Right atrium auricular region (tissue), 2 donors: ENCODE results near the gene PTPRC. TPM values are rescaled to one million over a fixed set of nuclear protein-coding genes. Genes with fewer than 3 reads are reported as not detected.

Experiments
- DNase-seq: peaks from one replicate; pipeline ENCODE4 v3.0.0-alpha.2; 2019; ENCODE audit warnings: low spot score
- H3K27ac ChIP-seq, 2 donors: fragments of 200-600 bp; sonication (generic); 1 replicate in 1 of 2; 2 replicates in 1 of 2; pipeline ENCODE4 v1.5.1; 2016 to 2019
- H3K27me3 ChIP-seq, 2 donors: fragments of 200-600 bp; sonication (generic); one replicate each; pipeline versions ENCODE4 v1.5.1 to v1.6.0; 2017 to 2019
- H3K36me3 ChIP-seq: fragments of 200-600 bp; sonication (generic); one replicate; pipeline ENCODE4 v1.5.1; 2016
- H3K4me1 ChIP-seq, 2 donors: fragments of 200-600 bp; sonication (generic); one replicate each; pipeline versions ENCODE4 v1.5.1 to v1.6.0; 2017 to 2019
- H3K4me3 ChIP-seq, 2 donors: fragments of 200-600 bp; sonication (generic); 1 replicate in 1 of 2; 2 replicates in 1 of 2; pipeline ENCODE4 v1.5.1; 2017 to 2019; ENCODE audit warnings: mild to moderate bottlenecking in 1 of 2, moderate library complexity in 1 of 2
- H3K9me3 ChIP-seq, 2 donors: fragments of 200-600 bp; sonication (generic); one replicate each; pipeline ENCODE4 v1.5.1; 2019
- total RNA-seq, 2 donors: library from RNA; depleted of rRNA; stranded (reverse); fragments of >200 nt; gene quantifications; one replicate each; pipeline ENCODE4 v1.1.0, GENCODE V29; 2016
- TF ChIP-seq, protein P1 (sequence below), 2 donors: fragments of 200-600 bp; sonication (generic); IDR thresholded peaks; one replicate each; pipeline ENCODE4 v1.5.1; 2019; ENCODE audit warnings: antibody characterized with exemption in 2 of 2

The PTPRC gene
- total RNA-seq, 2 donors from 2014 or later = 5.5 to 10.1 TPM

GRCh38 chr1:198700396-198700795, 61.6 kb downstream of the PTPRC start:
- Histone ChIP-seq H3K4me3 (no peak overlapping the region), H3K4me1 (no peaks in the 10 kb centered on the region), H3K36me3 (no peaks in the 10 kb centered on the region), H3K27ac (no peak overlapping the region), H3K27me3 (no peaks in the 10 kb centered on the region), H3K9me3 (no peaks in the 10 kb centered on the region)
- TF ChIP-seq, protein P1, sequence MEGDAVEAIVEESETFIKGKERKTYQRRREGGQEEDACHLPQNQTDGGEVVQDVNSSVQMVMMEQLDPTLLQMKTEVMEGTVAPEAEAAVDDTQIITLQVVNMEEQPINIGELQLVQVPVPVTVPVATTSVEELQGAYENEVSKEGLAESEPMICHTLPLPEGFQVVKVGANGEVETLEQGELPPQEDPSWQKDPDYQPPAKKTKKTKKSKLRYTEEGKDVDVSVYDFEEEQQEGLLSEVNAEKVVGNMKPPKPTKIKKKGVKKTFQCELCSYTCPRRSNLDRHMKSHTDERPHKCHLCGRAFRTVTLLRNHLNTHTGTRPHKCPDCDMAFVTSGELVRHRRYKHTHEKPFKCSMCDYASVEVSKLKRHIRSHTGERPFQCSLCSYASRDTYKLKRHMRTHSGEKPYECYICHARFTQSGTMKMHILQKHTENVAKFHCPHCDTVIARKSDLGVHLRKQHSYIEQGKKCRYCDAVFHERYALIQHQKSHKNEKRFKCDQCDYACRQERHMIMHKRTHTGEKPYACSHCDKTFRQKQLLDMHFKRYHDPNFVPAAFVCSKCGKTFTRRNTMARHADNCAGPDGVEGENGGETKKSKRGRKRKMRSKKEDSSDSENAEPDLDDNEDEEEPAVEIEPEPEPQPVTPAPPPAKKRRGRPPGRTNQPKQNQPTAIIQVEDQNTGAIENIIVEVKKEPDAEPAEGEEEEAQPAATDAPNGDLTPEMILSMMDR (IDR thresholded peaks at IDR 0.05) = no peak
- no peak for DNase-seq

DNA sequence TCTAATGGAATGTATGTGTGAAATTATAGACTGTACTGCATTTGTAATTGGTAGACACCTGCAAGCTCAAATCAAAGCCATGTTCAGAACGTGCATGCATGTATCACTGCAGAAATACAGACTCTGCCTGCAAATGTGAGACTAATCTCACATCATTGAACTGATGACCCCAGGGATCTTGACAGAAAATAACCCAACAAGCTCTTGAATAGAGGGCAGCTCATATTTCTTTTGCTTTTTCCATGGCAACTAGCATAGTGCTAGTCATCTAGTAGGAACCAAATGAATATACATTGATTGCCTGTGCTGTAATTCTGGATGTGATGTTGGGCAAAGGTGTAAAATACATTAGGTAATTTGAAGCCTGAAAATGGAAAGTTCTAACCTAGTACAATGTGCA, 62.4 kb downstream of the PTPRC start:
- no peak for DNase-seq
- Histone ChIP-seq H3K4me1 (no peaks in the 10 kb centered on the region), H3K4me3 (no peak overlapping the region), H3K9me3 (no peaks in the 10 kb centered on the region), H3K27me3 (no peaks in the 10 kb centered on the region), H3K36me3 (no peaks in the 10 kb centered on the region), H3K27ac (no peak overlapping the region)
- TF ChIP-seq, protein P1 (IDR thresholded peaks at IDR 0.05) = no peak

GRCh38 chr1:198701766-198702539, 63.1 kb downstream of the PTPRC start:
- Histone ChIP-seq H3K4me1 (no peaks in the 10 kb centered on the region), H3K4me3 (no peak overlapping the region), H3K27me3 (no peaks in the 10 kb centered on the region), H3K9me3 (no peaks in the 10 kb centered on the region), H3K27ac (no peak overlapping the region), H3K36me3 (no peaks in the 10 kb centered on the region)
- DNase-seq = no peak
- TF ChIP-seq, protein P1 (IDR thresholded peaks at IDR 0.05) = no peak

DNA sequence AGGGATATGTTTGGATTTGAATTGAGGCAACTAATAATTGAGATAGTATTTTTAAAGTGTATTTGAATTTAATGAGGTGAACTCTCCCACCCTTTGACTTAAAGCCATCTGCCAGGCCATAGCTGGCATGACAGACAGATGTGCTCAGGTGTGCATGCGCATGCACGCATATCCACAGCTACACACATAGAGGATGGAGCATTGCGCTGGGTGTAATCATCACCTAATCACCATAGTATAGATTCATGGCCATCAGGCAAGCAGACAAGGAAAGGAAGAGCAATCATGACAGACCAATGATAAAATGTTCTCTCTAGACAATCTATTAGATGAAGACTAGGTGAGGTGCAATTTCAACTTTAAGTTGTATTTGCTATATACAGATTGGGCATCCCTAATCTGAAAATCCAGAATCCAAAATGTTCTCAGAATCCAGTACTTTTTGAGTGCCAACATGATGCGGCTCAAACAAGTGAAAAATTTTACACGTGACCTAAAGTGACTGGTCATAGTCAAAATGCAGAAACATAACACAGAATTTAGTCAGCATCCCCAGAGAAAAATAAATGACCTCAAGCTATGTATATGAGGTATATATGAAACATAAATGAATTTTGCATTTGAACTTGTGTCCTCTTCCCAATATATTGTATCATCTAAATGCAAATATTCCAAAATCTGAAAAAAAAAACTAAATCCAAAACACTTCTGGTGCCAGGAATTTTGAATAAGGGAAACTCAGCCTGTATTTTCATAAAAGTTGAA, 70.1 kb downstream of the PTPRC start:
- Histone ChIP-seq H3K4me1 (no peaks in the 10 kb centered on the region), H3K9me3 (peaks cover 0 to 2% of the 10 kb centered on the region in 2 donors), H3K36me3 (no peaks in the 10 kb centered on the region), H3K27me3 (no peaks in the 10 kb centered on the region), H3K4me3 (no peak overlapping the region), H3K27ac (no peak overlapping the region)
- DNase-seq = no peak
- TF ChIP-seq, protein P1 (IDR thresholded peaks at IDR 0.05) = no peak

DNA sequence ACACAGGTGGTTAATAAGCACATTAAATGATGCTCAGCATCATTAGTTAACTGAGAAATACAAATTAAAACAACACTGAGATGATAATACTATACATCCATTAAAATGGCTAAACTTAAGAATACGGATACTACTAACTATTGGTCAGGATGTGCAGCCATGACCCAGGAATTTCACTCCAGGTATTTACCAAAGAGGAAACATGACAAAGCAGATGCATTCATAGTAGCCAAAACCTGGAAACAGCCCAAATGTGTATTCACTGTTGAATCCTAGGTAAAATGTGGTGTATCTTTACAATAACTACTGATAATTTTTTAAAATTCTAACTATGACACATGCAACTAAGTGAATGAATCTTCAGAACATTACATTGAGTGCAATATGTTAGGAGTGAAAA, 73.0 kb downstream of the PTPRC start:
- no peak overlapping the region for H3K4me3 ChIP-seq
- H3K27me3 ChIP-seq = no peaks in the 10 kb centered on the region
- H3K27ac ChIP-seq = no peak overlapping the region
- no peaks in the 10 kb centered on the region for H3K4me1 ChIP-seq
- no peak for DNase-seq
- no peaks in the 10 kb centered on the region for H3K36me3 ChIP-seq
- TF ChIP-seq, protein P1 (IDR thresholded peaks at IDR 0.05) = no peak
- H3K9me3 ChIP-seq = peaks cover 0 to 2% of the 10 kb centered on the region in 2 donors
